DOHH2 (cell line): Measurements from ENCODE around the gene ISCA1.
A peak's percentile ranks its signal among the peaks of the same experiment; 100 is the strongest.

Source experiments
- H3F3A ChIP-seq: fragments of 200-600 bp; sonication (generic), shearing (Covaris generic); 2 replicates; pipeline ENCODE4 v1.6.0; 2016; ENCODE audit warnings: antibody characterized with exemption, mild to moderate bottlenecking; ENCODE audit not compliant: control insufficient read depth, insufficient read depth
- H3K27ac ChIP-seq: fragments of 200-600 bp; sonication (generic); 2 replicates; pipeline ENCODE4 v1.5.1; 2014; ENCODE audit warnings: low read depth, mild to moderate bottlenecking, low read length, moderate library complexity
- H3K27me3 ChIP-seq: fragments of 200-600 bp; sonication (generic); 2 replicates; pipeline ENCODE4 v1.6.1; 2014; ENCODE audit warnings: mild to moderate bottlenecking, low read length, mixed read lengths; ENCODE audit not compliant: control insufficient read depth
- H3K36me3 ChIP-seq: fragments of 200-600 bp; sonication (generic); 2 replicates; pipeline ENCODE4 v1.6.1; 2014; ENCODE audit warnings: mild to moderate bottlenecking, low read length, moderate library complexity, mixed read lengths; ENCODE audit not compliant: control insufficient read depth
- H3K4me1 ChIP-seq: fragments of 200-600 bp; sonication (generic); 2 replicates; pipeline ENCODE4 v1.6.1; 2014; ENCODE audit warnings: mild to moderate bottlenecking, low read length, mixed read lengths; ENCODE audit not compliant: control insufficient read depth
- H3K4me2 ChIP-seq: fragments of 200-600 bp; sonication (generic); 2 replicates; pipeline ENCODE4 v1.6.0; 2014; ENCODE audit warnings: mild to moderate bottlenecking, low read length, moderate library complexity
- H3K4me3 ChIP-seq: fragments of 200-600 bp; sonication (generic); 2 replicates; pipeline ENCODE4 v1.5.1; 2014; ENCODE audit warnings: mild to moderate bottlenecking, low read length, mixed read lengths
- H3K79me2 ChIP-seq: fragments of 200-600 bp; sonication (generic); 2 replicates; pipeline ENCODE4 v1.6.1; 2014; ENCODE audit warnings: mild to moderate bottlenecking, low read length, mixed read lengths; ENCODE audit not compliant: control insufficient read depth
- H3K9me2 ChIP-seq: fragments of 200-600 bp; sonication (generic); replicated peaks from 2 replicates; pipeline ENCODE4 v1.6.1; 2014; ENCODE audit warnings: mild to moderate bottlenecking, low read length, mixed read lengths; ENCODE audit not compliant: control insufficient read depth
- H3K9me3 ChIP-seq: fragments of 200-600 bp; sonication (generic); 2 replicates; pipeline ENCODE4 v1.6.1; 2014; ENCODE audit warnings: antibody characterized with exemption, low read length, mixed read lengths; ENCODE audit not compliant: control insufficient read depth, insufficient read depth
- H4K20me1 ChIP-seq: fragments of 200-600 bp; sonication (generic); 2 replicates; pipeline ENCODE4 v1.6.0; 2014; ENCODE audit warnings: low read depth, mild to moderate bottlenecking, antibody characterized with exemption, low read length, moderate library complexity; ENCODE audit not compliant: control insufficient read depth, insufficient read depth
- EZH2phosphoT487 ChIP-seq: fragments of 200-600 bp; sonication (generic); IDR thresholded peaks from 2 replicates; pipeline ENCODE4 v1.6.1; 2017; ENCODE audit warnings: borderline replicate concordance, mild to moderate bottlenecking, antibody characterized with exemption, low read length, moderate library complexity, mixed read lengths
- TF ChIP-seq, protein P1 (sequence below): fragments of 200-600 bp; sonication (generic); IDR thresholded peaks from one replicate; pipeline ENCODE4 v1.5.1; 2014; ENCODE audit warnings: antibody characterized with exemption, mild to moderate bottlenecking, low read depth, low read length; ENCODE audit not compliant: poor library complexity, severe bottlenecking

The ISCA1 gene

GRCh38 chr9:86275962-86276361 is 6.4 kb downstream of the ISCA1 start:
- peaks cover 76% of the 10 kb centered on the region for H3K79me2 ChIP-seq
- H3K9me3 ChIP-seq = no peaks in the 10 kb centered on the region
- peaks cover 11% of the 10 kb centered on the region for H3K4me1 ChIP-seq
- no peak overlapping the region for H3K27ac ChIP-seq
- peaks cover 67% of the 10 kb centered on the region for H3K36me3 ChIP-seq
- H3K4me2 ChIP-seq = no peak overlapping the region
- no peak overlapping the region for H3K4me3 ChIP-seq
- no peaks in the 10 kb centered on the region for H3K9me2 ChIP-seq
- peaks cover 11% of the 10 kb centered on the region; the same call in 1 of the 2 replicates for H4K20me1 ChIP-seq
- TF ChIP-seq EZH2phosphoT487 = no peak
- TF ChIP-seq, protein P1, sequence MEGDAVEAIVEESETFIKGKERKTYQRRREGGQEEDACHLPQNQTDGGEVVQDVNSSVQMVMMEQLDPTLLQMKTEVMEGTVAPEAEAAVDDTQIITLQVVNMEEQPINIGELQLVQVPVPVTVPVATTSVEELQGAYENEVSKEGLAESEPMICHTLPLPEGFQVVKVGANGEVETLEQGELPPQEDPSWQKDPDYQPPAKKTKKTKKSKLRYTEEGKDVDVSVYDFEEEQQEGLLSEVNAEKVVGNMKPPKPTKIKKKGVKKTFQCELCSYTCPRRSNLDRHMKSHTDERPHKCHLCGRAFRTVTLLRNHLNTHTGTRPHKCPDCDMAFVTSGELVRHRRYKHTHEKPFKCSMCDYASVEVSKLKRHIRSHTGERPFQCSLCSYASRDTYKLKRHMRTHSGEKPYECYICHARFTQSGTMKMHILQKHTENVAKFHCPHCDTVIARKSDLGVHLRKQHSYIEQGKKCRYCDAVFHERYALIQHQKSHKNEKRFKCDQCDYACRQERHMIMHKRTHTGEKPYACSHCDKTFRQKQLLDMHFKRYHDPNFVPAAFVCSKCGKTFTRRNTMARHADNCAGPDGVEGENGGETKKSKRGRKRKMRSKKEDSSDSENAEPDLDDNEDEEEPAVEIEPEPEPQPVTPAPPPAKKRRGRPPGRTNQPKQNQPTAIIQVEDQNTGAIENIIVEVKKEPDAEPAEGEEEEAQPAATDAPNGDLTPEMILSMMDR = peak; percentile 15
- H3K27me3 ChIP-seq = no peaks in the 10 kb centered on the region
- no peaks in the 10 kb centered on the region for H3F3A ChIP-seq

- Histone ChIP-seq H3K36me3 (peaks cover 64% of the 10 kb centered on the region), H3K4me1 (peaks cover 4% of the 10 kb centered on the region; the same call in 1 of the 2 replicates), H3K27me3 (no peaks in the 10 kb centered on the region), H3F3A (no peaks in the 10 kb centered on the region), H3K9me3 (no peaks in the 10 kb centered on the region), H3K27ac (no peak overlapping the region), H4K20me1 (peaks cover 11% of the 10 kb centered on the region; the same call in 1 of the 2 replicates), H3K79me2 (peaks cover 67% of the 10 kb centered on the region), H3K4me2 (no peak overlapping the region), H3K9me2 (no peaks in the 10 kb centered on the region), H3K4me3 (no peak overlapping the region)
- TF ChIP-seq, protein P1 = no peak
- TF ChIP-seq EZH2phosphoT487 = no peak
Measured at GRCh38 chr9:86274821-86275643, 7.3 kb downstream of the ISCA1 start.

DNA sequence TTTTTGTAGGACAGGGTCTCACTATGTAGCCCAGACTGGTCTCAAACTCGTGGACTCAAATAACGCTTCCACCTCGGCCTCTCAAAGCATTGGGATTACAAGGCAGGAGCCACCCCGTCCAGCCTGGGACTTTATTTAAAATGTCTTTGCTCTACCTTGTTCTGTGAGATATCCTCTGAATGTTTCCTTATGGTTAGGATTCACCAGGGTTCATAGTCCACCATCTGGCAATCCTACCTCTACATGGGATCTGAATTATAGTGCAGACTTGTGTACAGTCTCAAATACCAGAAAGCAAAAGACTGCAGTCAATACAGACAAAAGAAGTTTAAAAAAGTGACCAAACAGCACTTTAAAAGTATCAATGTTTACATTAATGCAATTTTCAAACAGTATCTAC is 10.1 kb downstream of the ISCA1 start:
- Histone ChIP-seq H3K79me2 (peaks cover 41% of the 10 kb centered on the region), H3K27ac (no peak overlapping the region), H3K36me3 (peaks cover 41% of the 10 kb centered on the region), H4K20me1 (no peaks in the 10 kb centered on the region), H3K4me2 (no peak overlapping the region), H3K27me3 (no peaks in the 10 kb centered on the region), H3K4me1 (no peaks in the 10 kb centered on the region), H3K9me2 (no peaks in the 10 kb centered on the region), H3K4me3 (no peak overlapping the region), H3F3A (no peaks in the 10 kb centered on the region), H3K9me3 (no peaks in the 10 kb centered on the region)
- TF ChIP-seq, protein P1 = no peak
- no peak for TF ChIP-seq EZH2phosphoT487
